TTC549 (cell line): Measurements from ENCODE around the gene NSF.
A peak's percentile ranks its signal among the peaks of the same experiment; 100 is the strongest.
"Not testable (repeated sequence)": the region's sequence is repeated elsewhere in the genome, so short reads cannot be mapped to it uniquely, and the experiment has no call there.

Source experiments
- FAIRE-seq: peaks from 2 replicates; lab custom pipeline; 2012; peaks lifted over from hg19 to GRCh38; lab: Jason Lieb, UNC

Gene NSF

DNA sequence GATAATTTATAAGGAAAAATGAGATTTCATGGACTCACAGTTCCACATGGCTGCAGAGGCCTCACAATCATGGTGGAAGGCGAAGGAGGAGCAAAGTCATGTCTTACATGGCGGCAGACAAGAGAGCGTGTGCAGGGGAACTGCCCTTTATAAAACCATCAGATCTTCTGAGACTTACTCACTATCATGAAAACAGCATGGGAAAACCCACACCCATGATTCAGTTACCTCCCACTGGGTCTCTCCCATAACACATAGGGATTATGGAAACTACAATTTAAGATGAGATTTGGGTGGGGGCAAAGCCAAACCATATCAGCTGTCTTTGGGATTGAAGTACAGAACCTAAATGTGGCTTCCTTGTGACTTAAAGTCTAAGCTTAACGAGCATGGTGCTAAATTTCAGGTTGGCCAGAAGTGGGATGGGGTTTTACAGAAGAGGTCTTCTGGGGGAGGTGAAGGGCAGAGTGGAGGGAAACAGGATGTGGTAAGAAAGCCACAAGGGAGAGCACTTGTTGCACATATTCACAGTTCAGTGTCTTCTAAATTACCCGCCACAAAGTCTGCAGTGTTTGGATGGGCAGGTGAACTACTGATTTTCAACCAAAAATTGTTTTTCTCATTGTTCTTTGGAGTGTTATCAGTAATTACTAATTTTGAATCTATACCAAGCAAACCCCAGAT, 38.4 kb downstream of the NSF start:
- FAIRE-seq, result not testable (repeated sequence)

DNA sequence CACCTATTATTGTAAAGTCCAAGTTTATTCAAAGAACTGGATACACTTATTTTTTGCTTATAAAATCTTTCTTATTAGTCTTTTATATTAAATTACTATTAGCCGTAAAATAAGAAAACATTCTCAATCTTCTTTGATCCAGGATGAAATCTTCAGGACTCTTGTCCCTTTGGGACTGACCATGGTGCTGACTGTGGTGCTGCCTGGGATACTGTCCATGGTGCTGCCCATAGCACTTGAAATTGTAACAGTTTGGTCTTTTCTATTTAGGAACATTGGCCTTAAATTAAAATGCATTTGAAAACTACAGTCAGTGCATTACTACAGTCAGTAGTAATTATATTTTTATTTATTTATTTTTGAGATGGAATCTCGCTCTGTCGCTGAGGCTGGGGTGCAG, 41.7 kb downstream of the NSF start:
- FAIRE-seq, result not testable (repeated sequence)

DNA sequence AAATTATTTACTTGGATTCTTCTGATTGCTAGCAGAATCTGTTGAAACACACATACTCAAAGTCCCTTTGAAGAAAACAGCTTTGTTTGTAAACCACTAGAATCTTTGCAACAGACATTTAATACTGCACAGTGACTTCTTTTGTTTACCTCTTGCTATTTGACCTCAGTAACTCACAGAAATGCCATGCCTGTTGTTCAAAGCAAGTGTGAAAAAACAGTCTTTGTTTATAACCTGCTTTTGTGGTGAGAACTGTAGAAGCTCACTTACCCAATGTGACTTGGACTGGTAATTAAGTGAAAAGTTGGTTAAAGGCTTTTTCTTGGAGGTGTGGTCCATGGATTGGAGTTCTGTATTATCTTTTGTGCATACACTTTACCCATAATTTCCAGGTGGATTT, 44.4 kb downstream of the NSF start:
- not testable (repeated sequence) for FAIRE-seq

DNA sequence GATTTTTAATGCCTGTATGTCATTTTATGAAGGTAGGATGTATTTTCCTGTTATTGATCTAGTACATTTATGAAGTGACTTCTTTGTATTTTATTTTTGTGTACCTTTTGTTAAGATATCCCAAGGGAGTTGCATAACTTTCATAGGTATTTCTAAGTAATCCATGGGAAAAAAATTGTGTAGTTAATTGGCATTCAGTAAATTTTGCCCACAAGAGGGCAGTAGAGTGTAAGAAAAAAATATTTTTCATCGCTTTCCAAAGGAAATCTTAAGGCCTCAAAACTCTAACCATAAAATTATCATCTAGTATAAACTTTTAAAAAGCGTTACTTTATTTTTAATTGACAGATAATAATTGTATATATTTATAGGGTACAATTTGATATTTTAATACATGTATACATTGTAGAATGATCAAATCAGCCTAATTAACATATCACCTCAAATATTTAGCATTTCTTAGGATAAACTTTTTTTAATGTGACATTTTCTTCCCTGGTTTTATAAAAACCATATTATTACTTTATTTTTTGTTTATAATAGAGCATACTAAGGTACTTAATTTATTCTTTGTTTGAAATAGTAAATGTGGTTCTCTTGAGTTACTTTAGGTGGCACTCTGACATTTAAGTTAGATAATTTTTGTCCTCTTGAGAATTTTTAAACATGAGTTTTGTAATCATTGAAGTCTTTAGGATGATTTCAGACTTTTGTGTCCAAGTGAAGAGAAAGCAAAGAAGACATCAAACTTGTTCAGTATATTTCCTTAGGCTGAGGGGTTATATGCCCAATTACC, 51.6 kb downstream of the NSF start:
- peak; percentile 90 for FAIRE-seq

DNA sequence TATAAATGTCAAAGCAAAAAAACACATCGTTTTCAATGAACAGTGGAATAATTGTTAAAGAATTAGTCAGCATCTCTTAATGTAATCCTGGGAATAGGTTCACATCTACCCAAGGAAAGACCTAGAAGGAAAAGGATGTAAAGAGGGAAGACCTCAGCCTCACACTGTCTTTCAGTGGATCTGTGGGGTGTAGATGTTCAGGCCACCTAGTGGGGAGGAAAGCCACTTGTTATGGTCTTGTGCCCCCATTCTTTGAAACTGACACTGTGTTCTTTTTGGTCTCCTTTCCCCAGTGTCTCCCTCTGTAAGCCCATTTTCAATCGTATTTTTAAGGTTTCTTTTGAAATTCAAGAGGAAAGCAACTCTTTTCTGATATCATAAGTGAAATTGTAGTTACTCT, 56.8 kb downstream of the NSF start:
- not testable (repeated sequence) for FAIRE-seq

DNA sequence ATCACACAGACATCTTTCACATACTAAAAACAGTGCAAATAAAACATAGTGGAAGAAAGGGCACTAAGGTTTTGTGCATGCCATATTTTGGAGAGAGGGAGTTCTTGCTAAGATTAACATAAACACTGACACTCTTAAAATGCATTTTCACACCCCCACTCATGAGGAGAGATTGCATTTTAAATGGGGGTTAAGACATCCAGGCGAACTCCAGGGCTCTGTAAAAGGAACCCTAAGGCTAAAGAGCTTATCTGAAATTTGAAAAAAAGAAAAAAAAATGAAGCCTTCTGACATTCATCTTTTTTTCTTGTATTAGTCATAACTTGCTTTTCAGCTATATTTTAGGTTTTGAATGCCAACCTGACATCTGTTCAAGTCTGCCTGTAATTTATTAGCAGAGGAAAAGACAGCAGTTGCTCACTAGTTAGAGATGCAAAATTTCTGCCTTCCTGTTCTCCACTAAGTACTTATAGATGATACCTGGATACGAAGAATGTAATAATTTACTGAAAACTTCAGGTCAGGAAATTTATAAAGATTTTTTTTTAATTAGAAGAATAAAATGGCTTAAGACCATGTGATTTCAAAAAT, 57.3 kb downstream of the NSF start:
- FAIRE-seq, result not testable (repeated sequence)

DNA sequence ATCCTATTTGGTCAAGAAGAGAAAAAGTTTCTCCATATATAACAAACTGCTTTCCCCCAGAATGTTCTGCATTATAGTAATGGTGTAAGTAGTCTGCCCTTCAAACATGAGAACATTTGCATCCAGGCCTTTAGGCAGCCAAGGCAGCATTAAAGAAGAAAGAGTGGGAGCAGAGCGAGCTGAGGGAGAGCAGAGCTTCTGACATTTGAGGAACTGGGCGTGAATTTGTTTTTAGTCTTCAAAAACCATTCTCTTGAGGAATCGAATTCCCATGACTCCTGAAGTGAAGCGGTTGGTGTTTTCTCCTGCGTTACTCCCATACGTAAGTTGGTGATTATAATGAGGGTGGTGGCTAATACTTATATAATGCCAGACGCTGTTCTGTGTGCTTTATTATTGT, 58.8 kb downstream of the NSF start:
- FAIRE-seq, result not testable (repeated sequence)

DNA sequence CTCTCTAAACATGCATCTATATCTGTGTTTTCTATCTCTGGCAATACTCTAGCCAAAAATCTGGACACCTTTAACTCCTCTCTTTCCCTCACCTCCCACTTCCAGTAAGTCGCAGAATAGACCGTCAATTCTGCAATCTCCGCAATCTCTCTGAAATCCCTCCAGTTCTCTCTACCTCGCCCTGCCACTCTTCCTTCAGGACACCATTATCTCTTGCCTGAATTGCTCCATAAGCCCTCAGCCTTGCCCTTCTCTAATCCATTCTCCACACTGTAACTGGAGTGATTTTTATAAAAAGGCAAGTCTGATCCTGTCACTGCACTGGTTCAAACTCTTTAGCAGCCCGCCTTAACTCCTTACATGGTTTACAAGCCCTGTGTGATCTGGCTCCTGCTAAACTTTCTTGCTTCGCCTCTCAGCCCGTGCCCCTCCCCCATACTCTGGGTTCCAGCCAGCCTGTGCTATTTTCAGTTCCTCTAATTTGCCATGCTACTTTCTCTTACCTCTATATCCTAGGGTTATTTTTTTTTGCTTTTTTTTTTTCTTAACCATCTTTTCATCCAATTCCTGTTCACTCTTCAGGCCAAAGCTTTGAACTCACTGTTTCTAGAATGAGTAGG, 61.7 kb downstream of the NSF start:
- FAIRE-seq, result not testable (repeated sequence)

DNA sequence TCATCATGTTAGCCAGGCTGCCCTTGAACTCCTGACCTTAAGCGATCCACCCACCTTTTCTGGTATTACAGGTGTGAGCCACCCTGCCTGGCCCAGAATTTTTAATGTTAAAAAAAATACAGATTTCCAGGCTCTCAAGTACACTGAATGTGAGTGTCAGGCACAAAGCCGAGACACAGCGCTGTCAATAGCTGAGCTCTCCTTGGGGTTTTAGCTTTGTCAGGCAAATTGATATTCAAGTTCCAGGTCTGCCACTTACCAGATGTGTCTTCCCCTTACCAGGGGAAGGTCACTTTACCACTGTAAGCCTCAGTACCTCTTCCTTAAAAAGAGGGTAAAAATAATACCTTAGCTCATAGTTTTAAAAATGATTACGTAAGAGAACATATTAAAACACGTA, 67.8 kb downstream of the NSF start:
- FAIRE-seq, result not testable (repeated sequence)

DNA sequence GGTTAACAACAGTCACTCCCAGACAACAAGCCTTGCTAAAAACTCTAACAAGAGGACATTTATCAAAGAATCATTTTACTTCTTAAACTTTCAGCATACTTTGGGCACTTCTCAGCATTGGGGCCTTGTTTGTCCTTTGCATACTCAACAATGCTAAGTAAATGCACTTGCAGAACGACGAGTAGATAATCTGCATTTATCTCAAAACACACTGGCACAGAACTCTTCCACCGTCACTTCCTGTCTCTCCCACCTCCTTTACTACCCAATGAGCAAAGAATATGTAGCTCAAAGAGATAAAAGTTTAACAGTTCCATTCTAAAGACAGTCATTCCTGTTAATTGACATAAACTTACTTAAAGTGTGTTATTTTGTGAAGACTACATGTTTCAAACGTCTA, 69.2 kb downstream of the NSF start:
- FAIRE-seq, result not testable (repeated sequence)

DNA sequence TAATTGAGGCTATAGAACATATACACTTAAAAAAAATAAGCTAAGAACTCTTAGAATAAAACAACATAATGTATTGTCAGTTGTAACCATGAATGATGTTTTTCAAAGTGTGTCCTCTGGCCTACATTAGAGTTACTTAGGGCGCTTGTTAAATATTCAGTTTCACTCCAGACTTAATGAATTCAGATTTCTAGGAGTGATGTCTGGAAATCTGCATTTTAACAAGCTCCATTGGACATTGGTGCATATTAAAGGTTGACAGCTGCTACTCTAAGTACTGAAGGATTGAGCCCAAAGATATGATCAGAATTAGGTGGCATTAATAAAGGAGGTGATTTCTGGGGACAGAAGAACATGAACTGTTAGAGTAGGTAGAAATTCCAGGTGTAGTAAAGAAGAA, 72.7 kb downstream of the NSF start:
- not testable (repeated sequence) for FAIRE-seq

DNA sequence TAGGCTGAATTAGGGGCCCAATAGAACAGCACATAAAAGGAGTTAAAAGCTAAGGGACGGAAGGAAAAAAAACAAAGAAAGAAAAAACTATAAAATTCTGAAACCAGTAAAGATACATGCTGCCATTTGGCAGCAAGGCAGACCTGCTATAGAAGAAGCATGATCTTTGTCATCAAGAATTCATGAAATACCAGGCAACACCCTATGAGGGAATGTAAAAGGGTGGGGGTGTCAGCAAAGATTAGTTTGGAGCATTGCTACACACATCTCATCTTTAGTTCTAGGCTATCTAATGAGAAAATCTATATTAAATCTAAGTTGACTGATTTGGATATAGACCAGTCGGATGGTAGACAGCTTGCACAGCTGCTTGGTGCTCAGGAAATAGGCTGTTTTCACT, 73.1 kb downstream of the NSF start:
- FAIRE-seq, result not testable (repeated sequence)

DNA sequence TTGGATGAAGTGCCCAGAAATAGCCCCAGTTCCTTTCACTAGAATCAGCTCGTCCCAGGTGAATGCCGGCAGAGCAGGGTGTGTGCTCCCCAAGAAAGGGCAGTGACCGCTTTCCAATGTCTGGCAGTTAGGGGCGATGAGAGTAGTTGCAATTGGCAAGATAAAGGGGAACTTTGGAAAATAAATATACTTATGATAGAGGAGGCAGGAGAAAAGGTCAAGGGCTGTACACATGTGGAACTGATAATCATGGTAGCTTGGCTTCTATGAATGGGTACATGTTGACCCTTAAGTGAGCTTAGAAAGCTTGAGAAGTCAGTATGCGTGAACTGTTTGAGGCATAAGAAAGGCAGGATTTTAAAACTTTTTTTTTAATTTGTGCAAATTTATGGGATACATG, 75.5 kb downstream of the NSF start:
- not testable (repeated sequence) for FAIRE-seq

DNA sequence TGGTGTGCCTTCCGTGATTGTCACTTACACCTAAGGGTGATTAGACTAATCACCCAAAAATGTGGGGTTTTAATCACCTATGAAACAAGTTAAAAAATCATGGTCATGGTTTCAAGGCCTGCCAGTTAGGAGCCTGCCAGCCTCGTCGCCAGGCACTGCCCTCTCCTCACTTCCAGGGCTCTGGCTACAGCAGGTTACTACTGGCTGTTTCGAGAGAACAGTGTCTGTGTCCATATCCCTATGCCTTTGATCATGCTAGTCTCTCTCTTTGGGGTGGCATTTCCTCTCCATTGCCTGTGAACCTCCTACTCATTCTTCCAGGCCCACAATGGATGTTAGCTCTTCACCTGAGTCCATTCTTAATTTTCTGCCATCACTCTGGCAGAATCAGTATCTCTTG, 80.3 kb downstream of the NSF start:
- FAIRE-seq, result not testable (repeated sequence)

DNA sequence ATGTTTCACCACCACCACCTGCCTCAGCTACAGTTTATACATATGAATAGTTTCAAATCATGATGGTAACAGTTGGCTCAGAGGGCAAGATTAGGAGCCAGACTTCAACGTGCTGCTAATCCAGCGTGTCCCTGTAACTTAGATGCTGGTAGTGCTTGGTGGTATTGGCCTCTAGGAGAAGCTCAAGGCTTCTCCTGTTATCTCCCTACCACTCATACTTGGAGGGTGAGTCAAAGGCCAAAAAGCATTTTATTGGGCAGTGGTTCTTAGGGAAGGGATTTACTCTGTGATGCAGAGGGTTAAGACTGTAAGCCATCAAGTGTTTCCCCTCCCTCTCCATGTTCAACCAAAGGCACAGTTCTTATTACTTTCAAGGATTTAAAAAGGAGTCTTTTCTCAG, 82.3 kb downstream of the NSF start:
- FAIRE-seq, result not testable (repeated sequence)

DNA sequence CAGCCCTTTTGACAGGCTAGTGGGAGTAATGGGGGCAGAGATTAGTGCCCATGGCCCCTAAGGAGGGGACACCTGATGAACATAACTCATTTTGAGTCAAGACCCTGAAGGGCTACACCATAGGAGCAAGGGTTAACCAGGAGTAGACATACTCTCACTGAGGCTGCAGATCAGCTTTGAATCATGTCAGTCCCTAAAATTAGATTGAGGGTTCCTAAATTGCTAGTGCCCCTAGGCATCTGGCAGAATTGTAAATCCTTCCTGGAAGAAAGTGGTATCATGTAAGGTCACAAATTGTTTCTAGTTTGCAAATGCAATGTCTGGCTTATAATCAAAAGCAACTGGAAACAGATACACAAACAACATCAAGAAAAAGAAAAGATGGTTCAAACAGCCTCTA, 87.3 kb downstream of the NSF start:
- FAIRE-seq, result not testable (repeated sequence)

DNA sequence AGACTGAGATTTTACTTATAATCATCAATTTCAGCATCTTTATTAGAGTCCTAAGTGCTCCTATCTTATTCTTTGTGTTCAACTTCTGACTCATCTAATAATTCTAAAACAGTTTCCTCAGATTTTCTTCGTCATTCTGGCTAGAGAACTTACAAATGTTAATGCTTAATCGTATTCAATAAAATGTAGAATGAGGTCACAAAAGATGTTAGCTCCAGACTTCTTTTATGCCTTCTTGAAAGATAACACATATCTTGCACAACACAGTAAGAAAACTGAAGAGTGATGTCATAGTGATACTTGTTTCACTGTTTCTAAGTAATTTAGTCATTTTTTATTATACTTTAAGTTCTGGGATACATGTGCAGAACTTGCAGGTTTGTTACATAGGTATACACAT, 93.2 kb downstream of the NSF start:
- FAIRE-seq, result not testable (repeated sequence)

DNA sequence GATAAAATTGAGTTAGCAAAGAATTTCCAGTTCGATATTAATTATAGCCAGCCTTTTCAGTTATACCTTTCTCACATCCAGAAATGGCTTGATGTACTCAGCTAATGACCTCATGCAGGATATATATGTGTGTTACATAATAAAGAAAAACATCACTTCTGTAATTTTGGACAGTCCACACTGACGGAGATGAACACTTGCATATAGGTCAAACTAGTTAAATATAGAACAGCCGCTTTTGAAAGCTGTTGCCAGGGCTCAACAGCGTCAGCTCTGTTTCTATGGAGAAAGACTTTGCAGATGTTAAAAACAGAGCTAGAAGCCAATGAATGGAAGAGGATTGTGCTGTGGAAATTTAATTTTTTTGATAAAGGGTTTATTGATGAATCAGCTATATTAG, 94.8 kb downstream of the NSF start:
- not testable (repeated sequence) for FAIRE-seq

DNA sequence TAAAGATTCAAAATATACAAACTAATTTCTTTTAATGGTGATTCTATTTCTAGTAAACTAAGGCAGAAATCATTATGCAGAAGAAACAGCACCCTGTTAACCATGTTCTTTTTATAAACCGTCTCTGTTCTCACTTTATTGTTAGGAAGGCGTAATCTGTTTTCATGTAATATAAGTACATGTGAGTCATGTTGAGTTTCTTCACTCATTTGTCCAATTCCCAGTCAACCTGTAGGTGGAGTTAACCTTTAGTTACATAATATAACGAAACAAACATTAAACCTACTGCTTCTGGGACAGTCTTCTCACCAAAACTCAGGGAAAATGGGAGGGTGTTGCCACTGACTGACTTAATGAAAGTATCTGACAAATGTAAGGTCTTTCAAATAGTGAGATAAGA, 101.7 kb downstream of the NSF start:
- FAIRE-seq, result not testable (repeated sequence)

DNA sequence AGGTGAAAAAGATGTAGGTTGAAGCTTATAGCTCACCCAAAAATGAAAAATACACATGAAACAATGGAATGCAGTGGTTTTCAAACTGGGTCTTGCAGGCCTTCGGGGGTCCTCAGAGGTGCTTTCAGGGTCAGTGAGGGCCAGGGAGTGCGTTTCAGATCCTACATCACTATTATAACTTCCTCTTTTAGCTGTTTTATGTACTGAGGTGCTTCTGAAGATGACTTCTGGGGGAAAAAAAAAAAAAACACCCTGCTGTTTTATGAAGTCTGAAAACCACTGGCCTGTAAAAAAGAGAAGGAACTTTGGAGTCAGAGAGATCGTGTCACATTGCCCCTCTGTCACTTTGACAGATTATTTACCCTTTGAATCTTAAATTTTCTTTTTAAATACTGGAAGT, 102.8 kb downstream of the NSF start:
- not testable (repeated sequence) for FAIRE-seq

DNA sequence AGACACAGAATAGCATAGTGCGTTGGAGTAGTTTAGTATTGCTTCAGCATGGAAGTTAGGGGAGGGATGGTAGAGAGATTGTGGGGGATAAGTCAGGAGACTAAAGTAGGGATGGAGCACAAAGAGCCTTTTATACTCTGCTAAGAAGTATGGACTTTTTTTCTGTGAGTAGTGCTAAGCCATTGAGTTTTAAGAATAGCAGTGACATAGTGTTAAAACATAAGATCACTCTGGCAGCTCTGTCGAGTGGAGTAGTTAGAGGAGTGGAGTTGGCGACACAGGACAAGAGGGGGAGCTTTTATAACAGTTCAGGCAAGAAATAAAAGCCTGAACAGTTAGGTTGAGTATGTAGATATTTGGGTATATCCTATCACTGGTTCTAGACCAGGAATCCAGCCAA, 106.1 kb downstream of the NSF start:
- FAIRE-seq, result not testable (repeated sequence)

DNA sequence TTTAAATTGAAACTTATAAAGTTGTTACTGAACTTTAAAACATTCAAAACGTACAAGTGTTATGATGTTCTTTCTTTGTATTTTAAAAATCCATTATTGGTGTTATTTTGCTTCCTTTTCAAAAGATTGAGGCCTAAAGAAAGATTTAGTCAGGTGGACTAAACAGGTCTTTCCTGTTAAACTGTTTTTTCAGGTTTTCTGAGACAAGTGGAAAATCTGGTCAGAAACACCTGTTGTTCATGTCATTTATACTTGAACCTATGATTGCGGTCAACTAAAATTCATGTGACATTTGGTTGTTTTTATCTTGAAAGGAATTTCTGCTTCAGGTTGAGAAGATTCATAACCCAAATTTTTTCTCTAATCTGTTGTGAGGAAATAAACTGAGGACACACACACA, 108.5 kb downstream of the NSF start:
- not testable (repeated sequence) for FAIRE-seq

DNA sequence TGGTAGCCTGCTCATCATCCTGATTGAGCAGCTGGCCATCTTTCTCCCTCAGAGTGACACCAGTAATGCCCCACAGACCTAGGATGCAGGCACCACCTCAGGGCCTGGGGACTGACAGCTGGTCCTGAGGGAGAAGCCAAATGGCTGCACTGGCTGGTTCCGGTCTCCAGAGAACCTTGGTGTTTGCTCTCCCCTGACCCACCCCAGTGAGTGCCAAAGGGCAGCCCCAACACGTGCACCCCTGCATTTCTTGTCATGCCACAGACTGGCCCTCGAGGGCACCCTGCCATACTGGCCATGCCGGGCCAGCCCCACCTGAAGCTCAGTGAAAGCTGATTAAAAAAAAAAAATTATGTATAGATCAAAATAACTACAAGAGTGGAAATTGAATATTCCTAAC, 127.5 kb downstream of the NSF start:
- no peak for FAIRE-seq
